Measurements from ENCODE around the gene WWOX.

GRCh38 chr16:78789561-78789960 is 690.1 kb downstream of the WWOX start:
- TF ChIP-seq, protein P1, sequence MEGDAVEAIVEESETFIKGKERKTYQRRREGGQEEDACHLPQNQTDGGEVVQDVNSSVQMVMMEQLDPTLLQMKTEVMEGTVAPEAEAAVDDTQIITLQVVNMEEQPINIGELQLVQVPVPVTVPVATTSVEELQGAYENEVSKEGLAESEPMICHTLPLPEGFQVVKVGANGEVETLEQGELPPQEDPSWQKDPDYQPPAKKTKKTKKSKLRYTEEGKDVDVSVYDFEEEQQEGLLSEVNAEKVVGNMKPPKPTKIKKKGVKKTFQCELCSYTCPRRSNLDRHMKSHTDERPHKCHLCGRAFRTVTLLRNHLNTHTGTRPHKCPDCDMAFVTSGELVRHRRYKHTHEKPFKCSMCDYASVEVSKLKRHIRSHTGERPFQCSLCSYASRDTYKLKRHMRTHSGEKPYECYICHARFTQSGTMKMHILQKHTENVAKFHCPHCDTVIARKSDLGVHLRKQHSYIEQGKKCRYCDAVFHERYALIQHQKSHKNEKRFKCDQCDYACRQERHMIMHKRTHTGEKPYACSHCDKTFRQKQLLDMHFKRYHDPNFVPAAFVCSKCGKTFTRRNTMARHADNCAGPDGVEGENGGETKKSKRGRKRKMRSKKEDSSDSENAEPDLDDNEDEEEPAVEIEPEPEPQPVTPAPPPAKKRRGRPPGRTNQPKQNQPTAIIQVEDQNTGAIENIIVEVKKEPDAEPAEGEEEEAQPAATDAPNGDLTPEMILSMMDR (conservative IDR thresholded peaks at IDR 0.05; ENCODE audit: low read depth, low read length) = no peak
- TF ChIP-seq EZH2 (IDR thresholded peaks at IDR 0.05; ENCODE audit: borderline replicate concordance, low read depth, low read length, poor library complexity, severe bottlenecking) = no peak

Data from A673 (cell line).